RWPE1 (cell line): ENCODE results near the gene BMI1.

Experiments used
- CTCF ChIA-PET: fragments of 350-600 bp; sonication (Branson Sonifier 250); formaldehyde crosslinking; extraction: SDS; loops from one replicate; lab custom pipeline; 2021; lab: Yijun Ruan, JAX
- POLR2A ChIA-PET: fragments of 400-600 bp; formaldehyde crosslinking; extraction: SDS; loops from one replicate; lab custom pipeline; 2020; ENCODE audit warnings: antibody characterized with exemption; ENCODE audit not compliant: low non-redundant PET; lab: Yijun Ruan, JAX
- DNase-seq: peaks from one replicate; pipeline ENCODE4 v3.0.0; 2012; ENCODE audit warnings: low spot score
- H3K27ac ChIP-seq: fragments of 450-650 bp; 2 replicates; pipeline ENCODE4 v1.5.1; 2017
- TF ChIP-seq, protein P1 (sequence below): fragments of 450-650 bp; conservative IDR thresholded peaks from 2 replicates; pipeline ENCODE4 v1.5.1; 2017; ENCODE audit warnings: low read depth, mild to moderate bottlenecking

Gene BMI1

GRCh38 chr10:22329150-22329549 lies 8.3 kb downstream of the BMI1 start:
- H3K27ac ChIP-seq, result no peak overlapping the region
- TF ChIP-seq, protein P1, sequence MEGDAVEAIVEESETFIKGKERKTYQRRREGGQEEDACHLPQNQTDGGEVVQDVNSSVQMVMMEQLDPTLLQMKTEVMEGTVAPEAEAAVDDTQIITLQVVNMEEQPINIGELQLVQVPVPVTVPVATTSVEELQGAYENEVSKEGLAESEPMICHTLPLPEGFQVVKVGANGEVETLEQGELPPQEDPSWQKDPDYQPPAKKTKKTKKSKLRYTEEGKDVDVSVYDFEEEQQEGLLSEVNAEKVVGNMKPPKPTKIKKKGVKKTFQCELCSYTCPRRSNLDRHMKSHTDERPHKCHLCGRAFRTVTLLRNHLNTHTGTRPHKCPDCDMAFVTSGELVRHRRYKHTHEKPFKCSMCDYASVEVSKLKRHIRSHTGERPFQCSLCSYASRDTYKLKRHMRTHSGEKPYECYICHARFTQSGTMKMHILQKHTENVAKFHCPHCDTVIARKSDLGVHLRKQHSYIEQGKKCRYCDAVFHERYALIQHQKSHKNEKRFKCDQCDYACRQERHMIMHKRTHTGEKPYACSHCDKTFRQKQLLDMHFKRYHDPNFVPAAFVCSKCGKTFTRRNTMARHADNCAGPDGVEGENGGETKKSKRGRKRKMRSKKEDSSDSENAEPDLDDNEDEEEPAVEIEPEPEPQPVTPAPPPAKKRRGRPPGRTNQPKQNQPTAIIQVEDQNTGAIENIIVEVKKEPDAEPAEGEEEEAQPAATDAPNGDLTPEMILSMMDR, result no peak
- ChIA-PET POLR2A (no interaction called here), CTCF (no interaction called here)
- DNase-seq, result no peak

GRCh38 chr10:22332116-22332692 lies 11.3 kb downstream of the BMI1 start:
- ChIA-PET POLR2A (no interaction called here), CTCF (interaction anchor here (0.6 kb wide), 1 partner anchor 16 kb away, joined by 3 read pairs; the partner anchor contains the start of gene COMMD3)
- TF ChIP-seq, protein P1, result no peak
- no peak for DNase-seq
- H3K27ac ChIP-seq, result no peak overlapping the region

DNA sequence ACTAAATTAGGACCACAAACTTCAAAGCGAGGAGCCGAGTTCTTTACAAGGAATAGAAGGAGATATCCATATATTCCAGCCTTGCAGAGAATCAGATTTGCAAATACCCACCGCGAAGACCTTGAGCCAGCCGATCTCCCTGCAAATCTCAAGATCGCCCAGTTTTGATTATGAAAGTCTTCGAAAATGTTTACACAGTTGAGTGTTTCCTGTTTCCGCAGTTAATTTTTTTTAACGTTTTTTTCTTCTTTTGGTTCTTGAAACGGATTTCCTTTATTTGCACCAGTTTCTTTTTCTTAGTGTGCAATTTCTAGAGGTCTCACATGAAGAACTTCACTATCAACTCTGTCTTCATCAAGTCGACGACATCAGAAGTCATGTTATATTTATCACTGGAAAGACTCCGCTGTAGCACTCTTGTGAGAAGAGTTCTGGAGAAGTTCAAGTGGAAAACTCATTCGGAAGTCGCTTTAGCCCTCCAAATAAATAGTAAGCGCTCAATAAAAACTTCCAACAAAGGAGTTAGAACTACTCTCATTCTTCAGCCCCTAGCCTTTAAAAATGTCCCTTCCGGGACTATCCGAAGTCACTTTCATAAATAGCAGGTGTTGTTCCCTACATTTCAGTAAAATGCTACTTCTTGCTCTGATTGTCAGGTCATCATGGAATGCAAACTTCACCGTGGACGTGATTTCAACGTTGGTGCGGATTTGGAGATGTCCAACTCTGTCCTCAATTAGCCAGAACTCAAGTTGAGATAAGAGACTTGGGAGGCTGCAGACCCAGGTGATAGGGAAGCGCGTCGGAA lies 12.5 kb downstream of the BMI1 start:
- TF ChIP-seq, protein P1, result no peak
- no peak overlapping the region for H3K27ac ChIP-seq
- DNase-seq, result no peak
- ChIA-PET CTCF (no interaction called here), POLR2A (no interaction called here)

DNA sequence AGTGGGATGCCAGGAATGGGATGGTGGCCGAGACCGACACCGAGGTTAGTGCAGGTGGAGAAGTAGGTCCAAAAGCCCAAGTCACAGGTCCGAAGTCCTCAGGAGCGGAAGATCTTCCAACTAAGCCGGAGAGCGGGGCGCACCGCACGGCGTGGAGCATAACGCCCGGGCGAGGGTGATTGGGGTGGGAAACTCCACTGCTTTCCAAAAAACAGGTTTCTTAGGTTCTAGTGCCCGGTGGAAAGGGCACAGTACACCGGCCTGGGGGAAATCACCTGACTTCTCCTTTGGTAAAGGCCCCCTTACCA lies 13.0 kb downstream of the BMI1 start:
- TF ChIP-seq, protein P1, result no peak
- ChIA-PET POLR2A (no interaction called here), CTCF (no interaction called here)
- no peak overlapping the region for H3K27ac ChIP-seq
- no peak for DNase-seq

GRCh38 chr10:22334414-22335172 lies 13.7 kb downstream of the BMI1 start:
- DNase-seq, result no peak
- no peak overlapping the region for H3K27ac ChIP-seq
- ChIA-PET POLR2A (no interaction called here), CTCF (no interaction called here)
- TF ChIP-seq, protein P1, result no peak

GRCh38 chr10:22335173-22335933 lies 14.5 kb downstream of the BMI1 start:
- POLR2A ChIA-PET, result no interaction called here
- no peak overlapping the region for H3K27ac ChIP-seq
- TF ChIP-seq, protein P1, result no peak
- DNase-seq, result no peak
- CTCF ChIA-PET, result interaction anchor here (0.6 kb wide), 1 partner anchor 414 kb away, joined by 3 read pairs; no protein-coding TSS in a partner anchor
